ENCODE data around the gene L3MBTL4. TPM values are rescaled to one million over a fixed set of nuclear protein-coding genes. Genes with fewer than 3 reads are reported as not detected.

The L3MBTL4 gene
- total RNA-seq, 1 donor from 2014 or later = 0.34 TPM

DNA sequence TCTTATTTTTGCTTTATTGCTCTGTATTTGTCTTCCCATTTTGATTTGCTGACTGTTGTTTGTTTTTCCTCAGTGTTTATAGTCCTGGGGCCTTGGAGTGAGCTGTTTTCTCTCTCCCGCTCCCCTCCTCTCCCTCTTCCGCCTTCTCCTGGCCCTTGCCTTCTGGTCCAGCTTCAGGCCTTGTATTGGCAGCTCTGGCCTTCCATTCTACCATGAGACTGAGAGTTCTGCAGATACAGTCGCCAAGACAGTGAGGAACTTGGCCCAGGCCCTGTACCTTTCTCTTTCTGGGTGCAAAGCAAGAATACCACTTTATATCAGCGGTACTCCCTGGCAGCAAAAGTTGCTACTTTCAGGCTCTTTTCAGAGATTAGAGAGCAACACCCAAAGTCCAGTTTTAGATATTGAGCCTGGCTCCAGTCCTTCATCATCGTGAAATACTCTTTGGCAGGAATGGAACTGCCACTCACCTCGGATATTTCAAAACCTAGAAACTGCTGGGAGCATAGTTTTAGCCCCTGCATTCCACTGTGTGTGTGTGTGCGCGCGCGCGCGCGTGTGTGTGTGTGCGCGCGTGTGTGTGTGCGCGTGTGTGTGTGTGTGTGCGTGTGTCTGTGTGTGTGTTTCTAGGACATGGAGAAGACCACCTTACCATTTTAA, 17.1 kb upstream of the L3MBTL4 start:
- peaks cover 3% of the 10 kb centered on the region for H3K27me3 Mint-ChIP-seq (ENCODE audit: insufficient read depth, low read depth)
- no peak overlapping the region for H3K4me2 ChIP-seq
- H3K36me3 Mint-ChIP-seq = no peaks in the 10 kb centered on the region
- TF ChIP-seq EZH2phosphoT487 (IDR thresholded peaks at IDR 0.05) = no peak
- TF ChIP-seq, protein P1, sequence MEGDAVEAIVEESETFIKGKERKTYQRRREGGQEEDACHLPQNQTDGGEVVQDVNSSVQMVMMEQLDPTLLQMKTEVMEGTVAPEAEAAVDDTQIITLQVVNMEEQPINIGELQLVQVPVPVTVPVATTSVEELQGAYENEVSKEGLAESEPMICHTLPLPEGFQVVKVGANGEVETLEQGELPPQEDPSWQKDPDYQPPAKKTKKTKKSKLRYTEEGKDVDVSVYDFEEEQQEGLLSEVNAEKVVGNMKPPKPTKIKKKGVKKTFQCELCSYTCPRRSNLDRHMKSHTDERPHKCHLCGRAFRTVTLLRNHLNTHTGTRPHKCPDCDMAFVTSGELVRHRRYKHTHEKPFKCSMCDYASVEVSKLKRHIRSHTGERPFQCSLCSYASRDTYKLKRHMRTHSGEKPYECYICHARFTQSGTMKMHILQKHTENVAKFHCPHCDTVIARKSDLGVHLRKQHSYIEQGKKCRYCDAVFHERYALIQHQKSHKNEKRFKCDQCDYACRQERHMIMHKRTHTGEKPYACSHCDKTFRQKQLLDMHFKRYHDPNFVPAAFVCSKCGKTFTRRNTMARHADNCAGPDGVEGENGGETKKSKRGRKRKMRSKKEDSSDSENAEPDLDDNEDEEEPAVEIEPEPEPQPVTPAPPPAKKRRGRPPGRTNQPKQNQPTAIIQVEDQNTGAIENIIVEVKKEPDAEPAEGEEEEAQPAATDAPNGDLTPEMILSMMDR (IDR thresholded peaks at IDR 0.05) = no peak
- no peak for TF ChIP-seq EZH2 (IDR thresholded peaks at IDR 0.05)
- no peaks in the 10 kb centered on the region for H3F3A ChIP-seq (ENCODE audit: low read depth)
- H3K9me3 Mint-ChIP-seq = no peaks in the 10 kb centered on the region
- no peak overlapping the region for H3K4me3 Mint-ChIP-seq
- H3K79me2 ChIP-seq (ENCODE audit: low read depth) = no peaks in the 10 kb centered on the region
- no peaks in the 10 kb centered on the region for H3K36me3 ChIP-seq
- H4K20me1 ChIP-seq (ENCODE audit: low read depth) = no peaks in the 10 kb centered on the region
- H3K27ac ChIP-seq = no peak overlapping the region
- H3K4me1 ChIP-seq = no peaks in the 10 kb centered on the region
- H3K27me3 ChIP-seq = no peaks in the 10 kb centered on the region
- H2AFZ ChIP-seq (replicated peaks) = peak overlapping the region; percentile 34
- H3K27ac Mint-ChIP-seq = peak overlapping the region; percentile 18
- DNase-seq (ENCODE audit: low spot score) = no peak
- H3K9ac ChIP-seq = no peak overlapping the region
- peaks cover 10% of the 10 kb centered on the region for H3K4me1 Mint-ChIP-seq
- H3K4me3 ChIP-seq = no peak overlapping the region
- no peaks in the 10 kb centered on the region for H3K9me3 ChIP-seq (ENCODE audit: low read depth)

DNA sequence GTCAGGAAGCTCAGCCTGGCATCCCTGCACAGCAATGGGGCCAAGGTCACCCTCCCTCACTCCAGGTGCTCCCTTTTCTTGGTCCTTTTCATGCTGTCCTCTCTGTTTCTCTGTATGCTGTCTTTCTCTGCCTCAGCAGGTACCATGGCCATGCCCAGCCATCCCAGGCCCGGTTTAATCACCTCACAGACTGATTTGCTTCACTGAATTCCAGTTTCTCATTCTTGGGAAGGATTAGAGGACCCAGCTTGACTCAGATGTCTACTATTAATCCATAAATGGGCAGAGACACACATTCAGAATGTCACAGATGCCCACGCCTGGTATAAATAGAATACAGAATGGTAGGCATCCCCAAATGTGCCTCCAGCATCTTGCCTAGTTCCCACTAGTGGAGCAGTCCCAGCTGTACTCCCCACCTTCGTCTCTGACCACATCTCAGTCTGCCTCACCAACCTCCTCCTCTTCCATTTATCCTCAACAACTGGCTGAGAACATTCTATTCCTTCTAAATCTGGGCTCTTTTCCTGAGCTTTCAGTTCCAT, 14.2 kb upstream of the L3MBTL4 start:
- Histone ChIP-seq H3K4me2 (no peak overlapping the region), H3K27me3 (no peaks in the 10 kb centered on the region), H3K27ac (no peak overlapping the region), H3K36me3 (no peaks in the 10 kb centered on the region), H3K9ac (no peak overlapping the region), H3K9me3 (ENCODE audit: low read depth) (no peaks in the 10 kb centered on the region), H3K4me3 (no peak overlapping the region), H3K4me1 (no peaks in the 10 kb centered on the region), H4K20me1 (ENCODE audit: low read depth) (no peaks in the 10 kb centered on the region), H2AFZ (replicated peaks) (no peak overlapping the region), H3F3A (ENCODE audit: low read depth) (no peaks in the 10 kb centered on the region), H3K79me2 (ENCODE audit: low read depth) (no peaks in the 10 kb centered on the region)
- peaks cover 10% of the 10 kb centered on the region for H3K4me1 Mint-ChIP-seq
- H3K4me3 Mint-ChIP-seq = no peak overlapping the region
- peak overlapping the region; percentile 74 for H3K27ac Mint-ChIP-seq
- peaks cover 4% of the 10 kb centered on the region for H3K27me3 Mint-ChIP-seq (ENCODE audit: insufficient read depth, low read depth)
- TF ChIP-seq EZH2 (IDR thresholded peaks at IDR 0.05) = no peak
- TF ChIP-seq, protein P1 (IDR thresholded peaks at IDR 0.05) = no peak
- TF ChIP-seq EZH2phosphoT487 (IDR thresholded peaks at IDR 0.05) = no peak
- H3K36me3 Mint-ChIP-seq = no peaks in the 10 kb centered on the region
- DNase-seq (ENCODE audit: low spot score) = no peak
- no peaks in the 10 kb centered on the region for H3K9me3 Mint-ChIP-seq

DNA sequence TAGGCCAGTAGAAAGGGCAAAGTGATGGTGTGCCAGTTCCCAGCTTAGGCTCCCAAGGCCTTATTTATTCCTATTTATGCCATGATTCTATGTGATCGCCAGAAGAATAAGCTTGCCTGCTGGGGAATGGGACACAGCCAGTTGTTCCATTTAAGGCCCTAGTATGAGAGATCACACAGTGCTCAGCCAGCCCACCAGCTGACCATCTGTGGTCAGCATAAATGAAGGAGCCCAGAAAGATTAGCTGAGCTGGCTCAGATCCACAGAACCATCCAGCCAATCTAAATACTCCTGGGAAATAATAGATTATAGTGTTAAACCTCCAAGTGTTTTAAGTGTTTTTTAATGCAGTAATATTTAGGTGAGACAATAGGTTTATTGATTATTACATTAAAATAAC, 12.6 kb upstream of the L3MBTL4 start:
- no peak overlapping the region for H3K4me3 Mint-ChIP-seq
- no peak for DNase-seq (ENCODE audit: low spot score)
- Histone ChIP-seq H2AFZ (replicated peaks) (no peak overlapping the region), H3K9me3 (ENCODE audit: low read depth) (no peaks in the 10 kb centered on the region), H4K20me1 (ENCODE audit: low read depth) (no peaks in the 10 kb centered on the region), H3K36me3 (no peaks in the 10 kb centered on the region), H3F3A (ENCODE audit: low read depth) (no peaks in the 10 kb centered on the region), H3K79me2 (ENCODE audit: low read depth) (no peaks in the 10 kb centered on the region), H3K4me2 (no peak overlapping the region), H3K4me3 (no peak overlapping the region), H3K27me3 (no peaks in the 10 kb centered on the region), H3K4me1 (no peaks in the 10 kb centered on the region), H3K27ac (no peak overlapping the region), H3K9ac (no peak overlapping the region)
- peaks cover 10% of the 10 kb centered on the region for H3K4me1 Mint-ChIP-seq
- H3K36me3 Mint-ChIP-seq = no peaks in the 10 kb centered on the region
- no peak overlapping the region for H3K27ac Mint-ChIP-seq
- H3K9me3 Mint-ChIP-seq = no peaks in the 10 kb centered on the region
- peaks cover 4% of the 10 kb centered on the region for H3K27me3 Mint-ChIP-seq (ENCODE audit: insufficient read depth, low read depth)
- TF ChIP-seq EZH2phosphoT487 (IDR thresholded peaks at IDR 0.05) (no peak), EZH2 (IDR thresholded peaks at IDR 0.05) (no peak)
- TF ChIP-seq, protein P1 (IDR thresholded peaks at IDR 0.05) = no peak

All from neural progenitor cell (in vitro differentiated cells).